ENCODE measurements around the gene METRN.
A peak's percentile ranks its signal among the peaks of the same experiment; 100 is the strongest.
"Not testable (repeated sequence)": the region's sequence is repeated elsewhere in the genome, so short reads cannot be mapped to it uniquely, and the experiment has no call there.

The METRN gene

DNA sequence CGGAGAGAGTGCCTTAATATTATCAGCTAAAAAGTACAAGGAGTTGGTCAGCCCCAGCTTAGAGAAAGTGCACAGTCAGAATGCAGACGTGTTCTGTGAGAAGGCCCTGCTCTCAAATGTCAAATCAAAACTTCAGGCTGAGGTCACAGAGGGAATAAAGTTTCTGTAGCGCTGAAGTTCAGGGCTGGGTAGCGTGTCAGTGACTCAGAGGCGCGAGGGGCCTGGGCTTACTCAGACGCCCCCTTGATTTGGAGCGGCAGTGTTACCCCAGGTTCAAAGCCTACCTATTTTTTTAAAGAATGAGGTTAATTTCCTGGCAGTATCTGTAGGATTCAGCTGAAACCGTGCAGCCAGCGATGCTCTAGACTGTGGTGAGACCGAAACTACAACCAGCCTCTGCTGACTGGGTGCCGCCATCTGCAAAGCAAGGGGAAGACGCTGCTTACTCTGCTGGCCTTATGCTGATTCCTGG is 21.1 kb downstream of the METRN start:
- DNase-seq (ENCODE audit: low read depth): no peak

GRCh38 chr16:736936-737481 is 22.1 kb downstream of the METRN start:
- no peak for DNase-seq (ENCODE audit: low read depth)

- DNase-seq (ENCODE audit: low read depth): no peak
Measured at GRCh38 chr16:739560-740458, 24.9 kb downstream of the METRN start.

DNA sequence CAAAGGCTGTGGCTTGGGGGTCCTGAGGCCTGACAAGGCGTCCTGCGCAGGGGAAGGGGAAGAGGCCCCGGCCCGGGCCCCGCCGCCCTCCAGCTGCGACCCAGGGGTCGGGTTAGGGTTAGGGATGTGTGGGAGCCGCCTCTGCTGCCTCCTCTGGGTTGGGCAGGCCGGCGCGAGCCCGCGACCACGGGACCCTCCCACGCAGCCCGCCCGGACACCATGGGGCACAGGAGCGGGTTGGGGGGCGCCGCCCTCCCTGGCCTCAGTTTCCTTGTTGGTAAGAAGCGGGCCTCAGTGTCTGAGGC is 25.5 kb downstream of the METRN start:
- no peak for DNase-seq (ENCODE audit: low read depth)

DNA sequence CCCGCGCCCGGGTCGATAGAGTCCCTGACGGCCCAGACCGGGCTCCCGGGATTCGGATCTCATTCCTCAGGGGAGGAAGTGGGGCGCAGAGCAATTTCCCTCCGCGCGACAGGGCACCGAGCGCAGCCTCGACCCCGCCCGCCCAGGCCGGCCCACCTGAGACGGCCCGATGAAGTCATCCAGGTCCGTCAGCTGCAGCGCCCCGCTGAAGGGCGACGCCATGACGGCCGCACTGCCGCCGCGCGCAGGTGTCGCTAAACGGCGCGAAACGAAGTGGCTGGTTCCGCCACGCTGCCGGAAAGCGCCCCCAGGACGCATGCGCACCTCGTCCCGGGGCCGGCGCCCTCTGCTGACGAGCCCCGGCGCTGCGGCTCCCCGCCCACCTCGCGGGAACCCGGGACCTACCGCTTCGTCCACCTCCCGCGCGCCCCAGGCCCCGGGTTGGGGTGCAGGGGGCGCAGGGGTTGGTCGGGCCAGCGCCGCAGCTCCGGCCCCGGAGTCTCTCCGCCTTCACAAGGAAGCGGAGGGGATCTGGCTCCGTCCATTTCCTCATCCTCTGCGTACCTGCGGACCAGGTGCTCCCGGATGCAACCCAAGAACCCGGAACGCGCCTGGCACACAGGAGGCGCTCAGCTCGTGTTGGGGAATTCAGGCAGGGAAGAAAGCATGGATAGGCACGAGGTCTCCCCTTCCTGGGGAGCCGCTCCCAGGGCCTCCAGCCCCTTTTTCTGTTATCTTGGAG is 26.0 kb downstream of the METRN start, which contains the start of gene CIAO3:
CIAO3 (minus strand) TSS at position 234 of the 742 bp plus-strand sequence; CDS start at position 222, 12 bp downstream.
- peak; percentile 83 for DNase-seq (ENCODE audit: low read depth)

DNA sequence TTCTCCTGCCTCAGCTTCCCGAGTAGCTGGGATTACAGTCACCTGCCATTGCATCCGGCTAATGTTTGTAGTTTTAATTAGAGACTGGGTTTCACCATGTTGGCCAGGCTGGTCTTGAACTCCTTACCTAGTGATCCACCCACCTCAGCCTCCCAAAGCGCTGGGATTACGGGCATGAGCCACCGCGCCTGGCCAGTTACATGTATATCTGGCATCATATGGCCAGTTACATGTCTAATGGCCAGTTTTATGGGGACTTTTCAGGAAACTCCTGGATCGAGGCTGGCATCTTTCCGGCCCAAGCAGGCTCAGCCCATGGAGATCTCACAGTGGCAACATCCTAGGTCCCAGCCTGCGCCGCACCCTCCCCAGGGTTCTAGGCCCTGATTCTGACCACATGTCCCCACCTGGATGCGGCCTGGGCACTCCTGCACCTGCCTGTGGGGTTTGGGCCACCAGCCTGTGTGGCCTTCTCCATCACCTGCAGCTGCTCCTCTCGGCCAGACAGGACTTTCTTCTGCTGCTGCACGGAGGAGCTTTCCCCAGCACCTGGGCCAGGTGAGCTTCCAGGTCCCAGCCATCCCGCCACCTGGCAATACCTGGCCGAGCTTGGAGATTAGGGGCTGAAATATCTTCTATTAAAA is 27.2 kb downstream of the METRN start:
- DNase-seq (ENCODE audit: low read depth): no peak

GRCh38 chr16:742894-743293 is 28.0 kb downstream of the METRN start:
- not testable (repeated sequence) for DNase-seq (ENCODE audit: low read depth)

DNA sequence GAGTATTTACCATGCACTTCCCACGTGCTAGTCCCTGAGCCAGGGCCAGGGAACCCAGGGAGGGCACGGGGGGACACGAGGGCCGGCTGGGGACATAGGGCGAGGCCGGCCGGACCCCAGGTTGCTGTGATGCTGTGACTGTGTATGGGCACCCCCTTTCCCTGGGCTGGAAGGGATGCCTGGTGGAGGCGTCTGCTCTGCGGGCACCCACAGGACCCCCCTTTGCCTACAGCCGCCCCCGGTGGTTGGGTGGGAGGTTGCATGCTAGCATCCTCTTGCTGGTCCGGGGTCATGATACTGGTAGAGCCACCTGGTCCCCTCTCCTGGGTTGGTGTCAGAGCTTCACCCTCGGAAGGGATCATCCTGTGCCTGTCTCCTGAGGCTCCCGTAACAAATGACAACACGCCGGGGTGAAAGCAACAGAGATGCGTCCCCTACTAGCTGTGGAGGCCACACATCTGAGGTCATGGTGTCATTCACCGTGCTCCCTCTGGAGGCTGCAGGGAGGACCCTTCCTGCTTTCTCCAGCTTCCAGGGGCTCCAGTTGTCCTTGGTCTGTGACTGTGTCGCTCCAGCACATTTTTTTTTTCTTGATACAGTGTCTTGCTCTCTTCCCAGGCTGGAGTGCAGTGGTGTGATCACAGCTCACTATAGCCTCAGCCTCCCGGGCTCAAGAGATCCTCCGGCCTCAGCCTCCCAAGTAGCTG is 29.0 kb downstream of the METRN start:
- DNase-seq (ENCODE audit: low read depth): no peak

DNA sequence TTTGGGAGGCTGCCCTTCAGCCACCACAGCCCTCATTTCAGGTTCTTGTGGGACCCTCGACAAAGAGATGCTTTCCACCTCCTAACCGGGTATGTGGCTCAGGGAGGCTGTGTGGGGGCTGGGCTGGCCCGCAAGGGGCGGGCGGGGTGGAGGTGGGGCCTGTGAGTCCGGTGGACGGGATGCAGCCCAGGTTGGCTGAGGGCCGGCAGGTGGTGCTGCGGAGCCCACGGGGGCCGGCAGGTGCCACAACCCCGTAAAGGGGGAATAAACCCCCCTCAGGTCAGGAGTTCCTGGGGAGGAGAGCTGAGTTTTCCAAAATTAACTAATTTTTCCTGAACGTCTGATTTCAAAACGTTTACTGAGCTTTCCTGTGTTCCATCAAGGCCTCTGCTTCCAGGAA is 30.8 kb downstream of the METRN start:
- DNase-seq (ENCODE audit: low read depth): no peak

DNA sequence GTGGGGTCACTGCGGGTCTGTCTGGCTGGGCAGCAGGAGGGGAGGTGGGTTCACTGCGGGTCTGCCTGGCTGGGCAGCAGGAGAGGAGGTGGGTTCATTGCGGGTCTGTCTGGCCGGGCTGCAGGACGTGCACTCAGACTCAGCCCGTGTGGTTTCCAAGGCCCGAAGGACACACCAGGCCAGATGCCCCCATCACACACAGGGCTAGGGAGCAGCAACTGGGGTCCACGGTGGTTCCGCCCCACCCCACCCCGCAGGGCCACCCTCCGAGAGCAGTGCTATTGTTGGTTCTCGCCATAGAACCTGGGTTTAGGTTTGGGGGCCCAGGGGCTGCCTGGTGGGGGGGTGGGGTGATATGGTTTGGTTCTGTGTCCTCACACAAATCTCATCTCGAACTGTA is 31.7 kb downstream of the METRN start:
- DNase-seq (ENCODE audit: low read depth): no peak

GRCh38 chr16:747978-748746 is 33.2 kb downstream of the METRN start:
- no peak for DNase-seq (ENCODE audit: low read depth)

DNA sequence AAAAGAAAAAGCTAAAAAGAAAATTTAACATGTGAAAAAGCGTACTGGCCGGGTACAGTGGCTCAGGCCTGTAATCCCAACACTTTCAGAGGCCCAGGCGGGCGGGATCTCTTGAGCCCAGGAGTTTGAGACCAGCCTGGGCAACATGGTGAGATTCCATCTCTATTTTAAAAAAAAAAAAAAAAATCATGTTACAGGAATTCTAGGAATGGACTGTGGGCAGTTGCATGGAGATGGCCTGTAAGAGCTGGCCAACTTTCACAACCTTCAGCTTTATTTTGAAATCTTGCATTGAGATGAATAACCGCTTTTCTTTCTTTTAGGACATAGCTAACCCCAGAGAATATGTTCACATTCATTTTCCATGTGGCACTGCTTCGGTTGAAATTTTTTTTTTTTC is 34.1 kb downstream of the METRN start:
- no peak for DNase-seq (ENCODE audit: low read depth)

DNA sequence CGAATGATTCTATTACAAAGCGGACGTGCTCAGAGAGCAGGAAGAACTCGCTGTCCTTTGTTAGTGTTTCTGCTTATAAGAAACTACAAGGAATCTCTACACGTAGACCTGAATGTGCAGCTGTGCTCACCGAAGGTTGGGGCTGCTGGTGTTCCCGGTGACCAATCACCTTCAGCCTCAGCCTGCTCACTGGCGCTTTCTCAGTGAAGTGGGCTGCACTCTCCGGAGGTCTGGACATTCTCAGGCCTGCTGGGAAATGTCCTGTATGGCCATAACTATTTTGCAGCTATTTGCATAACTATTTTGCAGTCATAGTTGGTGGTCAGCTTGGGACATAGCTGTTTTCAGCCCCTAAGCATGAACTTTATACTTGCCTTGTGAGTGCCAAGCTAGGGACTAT is 35.6 kb downstream of the METRN start:
- no peak for DNase-seq (ENCODE audit: low read depth)

DNA sequence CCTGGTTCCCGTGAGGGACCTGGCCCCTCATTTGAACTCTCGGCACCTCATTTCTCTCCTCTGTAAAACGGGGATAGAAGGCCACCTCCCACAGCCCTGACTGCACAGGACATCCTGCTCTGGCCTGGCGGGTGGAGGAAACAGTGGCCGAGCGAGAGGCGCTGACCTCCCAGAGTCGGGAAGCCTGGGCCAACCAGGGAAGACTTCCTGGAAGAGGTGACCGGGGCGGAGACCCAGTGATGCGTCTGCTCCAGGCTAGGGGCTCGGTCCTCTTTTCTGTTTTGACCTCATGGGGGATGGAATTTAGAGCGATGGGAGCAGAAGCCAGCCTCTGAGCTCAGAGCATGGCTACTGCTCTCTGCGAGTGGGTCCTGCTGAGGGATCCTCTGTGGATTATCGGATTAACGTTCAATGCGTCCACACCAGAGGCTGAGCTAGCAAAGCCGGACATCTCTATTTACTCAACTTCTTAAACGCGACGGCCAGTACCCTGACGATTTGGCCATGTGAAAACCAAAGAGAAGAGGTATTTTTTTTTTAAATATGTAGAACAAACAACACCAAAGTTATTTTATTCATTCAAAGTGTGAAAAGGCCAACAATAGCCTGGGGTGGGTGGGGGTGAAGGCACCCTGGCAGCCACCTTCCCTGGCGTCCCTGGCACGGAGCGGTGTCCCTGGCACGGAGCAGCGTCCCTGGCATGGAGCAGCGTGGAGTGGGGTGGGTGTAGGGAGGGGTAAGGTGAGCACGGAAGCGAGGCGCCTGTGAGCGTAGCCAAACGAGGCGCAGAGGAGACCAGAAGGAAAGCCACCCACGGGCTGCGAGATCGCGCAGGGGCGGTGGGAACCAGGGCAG is 36.5 kb downstream of the METRN start:
- no peak for DNase-seq (ENCODE audit: low read depth)

DNA sequence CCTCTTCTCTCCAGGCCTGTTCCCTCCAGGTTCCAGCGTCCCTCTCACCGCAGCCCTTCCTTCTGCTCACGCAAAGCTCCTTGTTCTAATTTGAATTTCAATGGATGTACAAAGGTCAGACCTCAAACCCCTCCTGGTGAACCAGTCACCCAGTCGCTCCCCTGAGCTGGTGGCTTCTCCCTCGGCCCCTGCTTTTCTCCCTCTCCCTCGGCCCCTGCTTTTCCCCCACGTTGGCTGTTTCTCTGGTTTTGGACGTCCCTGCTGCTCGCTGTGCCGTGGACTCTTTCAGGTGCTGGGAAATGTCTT is 37.0 kb downstream of the METRN start:
- no peak for DNase-seq (ENCODE audit: low read depth)

DNA sequence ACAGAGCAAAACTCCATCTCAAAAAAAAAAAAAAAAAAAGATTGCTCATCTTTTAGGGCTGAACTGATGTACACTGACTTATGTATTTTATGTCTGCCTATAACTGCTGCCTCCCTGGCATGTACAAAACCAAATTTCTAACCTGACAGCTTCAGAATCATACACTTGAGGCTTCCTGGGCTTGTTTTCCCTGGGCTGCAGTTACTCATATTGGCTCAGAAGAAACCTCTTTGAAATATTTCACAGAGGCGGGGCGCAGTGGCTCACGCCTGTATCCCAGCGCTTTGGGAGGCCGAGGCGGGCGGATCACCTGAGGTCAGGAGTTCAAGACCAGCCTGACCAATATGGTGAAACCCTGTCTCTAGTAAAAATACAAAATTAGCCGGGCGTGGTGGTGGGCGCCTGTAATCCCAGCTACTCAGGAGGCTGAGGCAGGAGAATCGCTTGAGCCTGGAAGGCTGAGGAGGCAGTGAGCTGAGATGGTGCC is 39.2 kb downstream of the METRN start:
- not testable (repeated sequence) for DNase-seq (ENCODE audit: low read depth)

DNA sequence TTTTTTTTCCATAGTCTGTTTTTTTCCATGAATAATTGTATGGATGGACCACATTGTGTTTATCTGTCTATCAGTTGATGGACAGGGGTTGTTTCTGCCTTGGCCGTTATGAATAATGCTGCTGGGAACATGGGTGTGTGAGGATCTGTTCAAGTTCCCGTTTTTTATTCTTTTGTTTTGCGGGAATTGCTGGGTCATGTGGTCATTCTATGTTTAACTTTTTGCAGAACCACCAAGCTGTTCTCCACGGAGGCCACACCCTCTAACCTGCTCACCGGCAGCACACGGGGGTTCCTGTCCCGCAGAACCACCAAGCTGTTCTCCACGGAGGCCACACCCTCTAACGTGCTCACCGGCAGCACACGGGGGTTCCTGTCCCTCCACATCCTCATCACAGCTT is 39.7 kb downstream of the METRN start:
- DNase-seq (ENCODE audit: low read depth): no peak

DNA sequence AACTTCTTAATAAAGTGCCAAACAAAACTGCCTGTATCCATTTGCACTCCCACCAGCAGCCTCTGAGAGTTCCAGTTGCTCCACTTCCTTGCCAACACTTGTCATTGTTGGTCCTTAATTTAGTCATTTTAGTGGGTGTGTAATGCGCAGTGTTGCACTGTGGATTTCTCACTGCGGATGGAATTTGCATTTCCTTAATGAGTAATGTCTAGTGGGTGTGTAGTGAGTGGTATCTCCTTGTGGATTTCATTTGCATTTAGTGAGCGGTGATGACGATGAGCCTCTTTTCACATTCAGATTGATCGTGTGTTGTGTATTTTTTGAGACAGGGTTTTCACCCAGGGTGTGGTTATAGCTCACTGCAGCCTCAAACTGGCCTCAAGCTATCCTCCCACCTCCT is 41.5 kb downstream of the METRN start:
- DNase-seq (ENCODE audit: low read depth): no peak

GRCh38 chr16:759110-759910 is 44.4 kb downstream of the METRN start:
- no peak for DNase-seq (ENCODE audit: low read depth)
